ENCODE data around the gene COL6A1. TPM values are rescaled to one million over a fixed set of nuclear protein-coding genes. Genes with fewer than 3 reads are reported as not detected.

COL6A1 gene
- total and polyA plus RNA-seq, 4 donors, result 16.9 to 82.0 (median 35.7) TPM

GRCh38 chr21:45990741-45991605 lies 9.4 kb downstream of the COL6A1 start:
- no peak for DNase-seq (ENCODE audit: low spot score)
- peaks cover 0 to 12% (median 4%) of the 10 kb centered on the region in 4 donors for H3K36me3 ChIP-seq (ENCODE audit: control insufficient read depth in 4 of 4, insufficient read depth in 3 of 4, low read depth in 1 of 4, low read length in 3 of 4)
- TF ChIP-seq TAF1 (conservative IDR thresholded peaks at IDR 0.05) (no peak), FOXA2 (IDR thresholded peaks at IDR 0.05) (no peak), ZBTB33 (IDR thresholded peaks at IDR 0.05) (no peak), EGR1 (IDR thresholded peaks at IDR 0.05; ENCODE audit: low read depth in 2 of 2) (no peak), JUND (IDR thresholded peaks at IDR 0.05) (no peak), FOXA1 (IDR thresholded peaks at IDR 0.05) (no peak), HNF4G (IDR thresholded peaks at IDR 0.05) (no peak), YY1 (IDR thresholded peaks at IDR 0.05) (no peak), NR2F2 (IDR thresholded peaks at IDR 0.05) (no peak), RXRA (IDR thresholded peaks at IDR 0.05) (no peak), HNF4A (conservative IDR thresholded peaks at IDR 0.05) (no peak), RAD21 (IDR thresholded peaks at IDR 0.05) (no peak), GABPA (IDR thresholded peaks at IDR 0.05 in 1 of 2, conservative IDR thresholded peaks at IDR 0.05 in 1 of 2) (no peak)
- TF ChIP-seq, protein P1, sequence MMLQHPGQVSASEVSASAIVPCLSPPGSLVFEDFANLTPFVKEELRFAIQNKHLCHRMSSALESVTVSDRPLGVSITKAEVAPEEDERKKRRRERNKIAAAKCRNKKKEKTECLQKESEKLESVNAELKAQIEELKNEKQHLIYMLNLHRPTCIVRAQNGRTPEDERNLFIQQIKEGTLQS (IDR thresholded peaks at IDR 0.05), result no peak
- TF ChIP-seq, protein P2, sequence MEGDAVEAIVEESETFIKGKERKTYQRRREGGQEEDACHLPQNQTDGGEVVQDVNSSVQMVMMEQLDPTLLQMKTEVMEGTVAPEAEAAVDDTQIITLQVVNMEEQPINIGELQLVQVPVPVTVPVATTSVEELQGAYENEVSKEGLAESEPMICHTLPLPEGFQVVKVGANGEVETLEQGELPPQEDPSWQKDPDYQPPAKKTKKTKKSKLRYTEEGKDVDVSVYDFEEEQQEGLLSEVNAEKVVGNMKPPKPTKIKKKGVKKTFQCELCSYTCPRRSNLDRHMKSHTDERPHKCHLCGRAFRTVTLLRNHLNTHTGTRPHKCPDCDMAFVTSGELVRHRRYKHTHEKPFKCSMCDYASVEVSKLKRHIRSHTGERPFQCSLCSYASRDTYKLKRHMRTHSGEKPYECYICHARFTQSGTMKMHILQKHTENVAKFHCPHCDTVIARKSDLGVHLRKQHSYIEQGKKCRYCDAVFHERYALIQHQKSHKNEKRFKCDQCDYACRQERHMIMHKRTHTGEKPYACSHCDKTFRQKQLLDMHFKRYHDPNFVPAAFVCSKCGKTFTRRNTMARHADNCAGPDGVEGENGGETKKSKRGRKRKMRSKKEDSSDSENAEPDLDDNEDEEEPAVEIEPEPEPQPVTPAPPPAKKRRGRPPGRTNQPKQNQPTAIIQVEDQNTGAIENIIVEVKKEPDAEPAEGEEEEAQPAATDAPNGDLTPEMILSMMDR (IDR thresholded peaks at IDR 0.05; ENCODE audit: low read depth, low read length, missing input control), result no peak
- no peak overlapping the region for H3K9ac ChIP-seq (ENCODE audit: low read depth in 1 of 2, low read length in 2 of 2)
- no peaks in the 10 kb centered on the region for H3K9me3 ChIP-seq (ENCODE audit: control insufficient read depth in 4 of 4, low read length in 3 of 4)
- no peak overlapping the region for H3K27ac ChIP-seq (ENCODE audit: low read depth in 1 of 2, low read length in 2 of 2)
- 92% methylated on average over 45 of the region's 45 CpGs for WGBS
- H3K4me3 ChIP-seq (ENCODE audit: low read depth in 1 of 3, low read length in 3 of 3), result no peak overlapping the region
- no peaks in the 10 kb centered on the region for H3K27me3 ChIP-seq (ENCODE audit: control insufficient read depth in 4 of 4, insufficient read depth in 4 of 4, low read length in 3 of 4)
- peaks cover 0 to 3% (median 0%) of the 10 kb centered on the region in 4 donors for H3K4me1 ChIP-seq (ENCODE audit: control insufficient read depth in 4 of 4, insufficient read depth in 4 of 4, low read length in 3 of 4)

DNA sequence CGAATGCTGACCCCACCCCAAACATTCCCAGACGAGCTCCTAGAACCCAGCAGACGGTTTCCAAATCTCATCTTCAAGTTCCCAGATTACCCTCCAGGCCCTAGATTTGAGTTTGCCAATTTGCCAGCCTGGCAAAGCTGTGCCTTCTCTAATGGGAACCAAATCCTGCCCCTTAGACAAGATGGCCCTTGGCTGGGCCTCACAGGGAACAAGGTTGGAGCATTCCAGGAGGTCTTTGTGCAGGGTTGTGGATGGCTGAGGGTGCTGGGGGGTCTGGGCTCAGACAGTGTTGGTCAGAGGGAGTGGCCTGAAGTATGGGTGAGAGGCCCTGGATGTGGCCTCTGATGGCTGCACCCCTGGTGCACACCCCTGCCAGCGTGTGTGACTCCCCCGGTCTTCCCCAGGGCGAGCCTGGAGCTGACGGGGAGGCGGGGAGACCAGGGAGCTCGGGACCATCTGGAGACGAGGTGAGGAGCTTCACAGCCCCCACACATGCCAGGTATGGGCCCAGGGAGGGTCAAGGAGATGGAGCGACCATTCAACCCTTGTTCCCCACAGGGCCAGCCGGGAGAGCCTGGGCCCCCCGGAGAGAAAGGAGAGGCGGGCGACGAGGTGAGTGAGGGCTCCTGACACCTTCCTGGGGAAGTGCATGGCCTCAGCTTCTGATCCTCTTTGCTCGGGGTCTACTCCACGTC lies 10.2 kb downstream of the COL6A1 start:
- peaks cover 0 to 3% (median 0%) of the 10 kb centered on the region in 4 donors for H3K4me1 ChIP-seq (ENCODE audit: control insufficient read depth in 4 of 4, insufficient read depth in 4 of 4, low read length in 3 of 4)
- H3K27ac ChIP-seq (ENCODE audit: low read depth in 1 of 2, low read length in 2 of 2), result no peak overlapping the region
- peaks cover 0 to 10% (median 2%) of the 10 kb centered on the region in 4 donors for H3K36me3 ChIP-seq (ENCODE audit: control insufficient read depth in 4 of 4, insufficient read depth in 3 of 4, low read depth in 1 of 4, low read length in 3 of 4)
- WGBS, result 92% methylated on average over 18 of the region's 18 CpGs
- no peaks in the 10 kb centered on the region for H3K9me3 ChIP-seq (ENCODE audit: control insufficient read depth in 4 of 4, low read length in 3 of 4)
- H3K4me3 ChIP-seq (ENCODE audit: low read depth in 1 of 3, low read length in 3 of 3), result no peak overlapping the region
- no peak for DNase-seq (ENCODE audit: low spot score)
- no peak overlapping the region for H3K9ac ChIP-seq (ENCODE audit: low read depth in 1 of 2, low read length in 2 of 2)
- no peaks in the 10 kb centered on the region for H3K27me3 ChIP-seq (ENCODE audit: control insufficient read depth in 4 of 4, insufficient read depth in 4 of 4, low read length in 3 of 4)
- TF ChIP-seq RXRA (IDR thresholded peaks at IDR 0.05) (no peak), FOXA2 (IDR thresholded peaks at IDR 0.05) (no peak), YY1 (IDR thresholded peaks at IDR 0.05) (no peak), JUND (IDR thresholded peaks at IDR 0.05) (no peak), NR2F2 (IDR thresholded peaks at IDR 0.05) (no peak), FOXA1 (IDR thresholded peaks at IDR 0.05) (no peak), GABPA (IDR thresholded peaks at IDR 0.05 in 1 of 2, conservative IDR thresholded peaks at IDR 0.05 in 1 of 2) (no peak), RAD21 (IDR thresholded peaks at IDR 0.05) (no peak), SP1 (IDR thresholded peaks at IDR 0.05) (no peak), TAF1 (conservative IDR thresholded peaks at IDR 0.05) (no peak)
- TF ChIP-seq, protein P1 (IDR thresholded peaks at IDR 0.05), result no peak
- TF ChIP-seq, protein P2 (IDR thresholded peaks at IDR 0.05; ENCODE audit: low read depth, low read length, missing input control), result no peak
- TF ChIP-seq, protein P3, sequence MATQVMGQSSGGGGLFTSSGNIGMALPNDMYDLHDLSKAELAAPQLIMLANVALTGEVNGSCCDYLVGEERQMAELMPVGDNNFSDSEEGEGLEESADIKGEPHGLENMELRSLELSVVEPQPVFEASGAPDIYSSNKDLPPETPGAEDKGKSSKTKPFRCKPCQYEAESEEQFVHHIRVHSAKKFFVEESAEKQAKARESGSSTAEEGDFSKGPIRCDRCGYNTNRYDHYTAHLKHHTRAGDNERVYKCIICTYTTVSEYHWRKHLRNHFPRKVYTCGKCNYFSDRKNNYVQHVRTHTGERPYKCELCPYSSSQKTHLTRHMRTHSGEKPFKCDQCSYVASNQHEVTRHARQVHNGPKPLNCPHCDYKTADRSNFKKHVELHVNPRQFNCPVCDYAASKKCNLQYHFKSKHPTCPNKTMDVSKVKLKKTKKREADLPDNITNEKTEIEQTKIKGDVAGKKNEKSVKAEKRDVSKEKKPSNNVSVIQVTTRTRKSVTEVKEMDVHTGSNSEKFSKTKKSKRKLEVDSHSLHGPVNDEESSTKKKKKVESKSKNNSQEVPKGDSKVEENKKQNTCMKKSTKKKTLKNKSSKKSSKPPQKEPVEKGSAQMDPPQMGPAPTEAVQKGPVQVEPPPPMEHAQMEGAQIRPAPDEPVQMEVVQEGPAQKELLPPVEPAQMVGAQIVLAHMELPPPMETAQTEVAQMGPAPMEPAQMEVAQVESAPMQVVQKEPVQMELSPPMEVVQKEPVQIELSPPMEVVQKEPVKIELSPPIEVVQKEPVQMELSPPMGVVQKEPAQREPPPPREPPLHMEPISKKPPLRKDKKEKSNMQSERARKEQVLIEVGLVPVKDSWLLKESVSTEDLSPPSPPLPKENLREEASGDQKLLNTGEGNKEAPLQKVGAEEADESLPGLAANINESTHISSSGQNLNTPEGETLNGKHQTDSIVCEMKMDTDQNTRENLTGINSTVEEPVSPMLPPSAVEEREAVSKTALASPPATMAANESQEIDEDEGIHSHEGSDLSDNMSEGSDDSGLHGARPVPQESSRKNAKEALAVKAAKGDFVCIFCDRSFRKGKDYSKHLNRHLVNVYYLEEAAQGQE (IDR thresholded peaks at IDR 0.05), result no peak
